Omental fat pad (tissue), 4 donors: ENCODE data around the gene TDRD15. TPM values are rescaled to one million over a fixed set of nuclear protein-coding genes. Genes with fewer than 3 reads are reported as not detected.
"Not testable (repeated sequence)": the region's sequence is repeated elsewhere in the genome, so short reads cannot be mapped to it uniquely, and the experiment has no call there.

Experiments
- ATAC-seq: fragments of 150-250 bp; one replicate; pipeline ENCODE4 v1.9.1; 2016; ENCODE audit warnings: mild to moderate bottlenecking, moderate library complexity; ENCODE audit not compliant: low FRiP score
- DNase-seq: peaks from one replicate; pipeline ENCODE4 v3.0.0-alpha.2; 2019; ENCODE audit warnings: low spot score
- total RNA-seq, 4 donors: library from RNA; depleted of rRNA; stranded (reverse); fragments of >200 nt; gene quantifications; one replicate each; pipeline ENCODE4 v1.1.0, GENCODE V29; 2016
- TF ChIP-seq, protein P1 (sequence below), 3 donors: fragments of 450-650 bp; IDR thresholded peaks; one replicate each; pipeline ENCODE4 v1.5.1; 2016 to 2017; ENCODE audit warnings: antibody characterized with exemption in 3 of 3, mild to moderate bottlenecking in 3 of 3, moderate library complexity in 2 of 3

TDRD15 gene
- total RNA-seq, 4 donors from 2014 or later: 0.84 TPM; not detected in 3

DNA sequence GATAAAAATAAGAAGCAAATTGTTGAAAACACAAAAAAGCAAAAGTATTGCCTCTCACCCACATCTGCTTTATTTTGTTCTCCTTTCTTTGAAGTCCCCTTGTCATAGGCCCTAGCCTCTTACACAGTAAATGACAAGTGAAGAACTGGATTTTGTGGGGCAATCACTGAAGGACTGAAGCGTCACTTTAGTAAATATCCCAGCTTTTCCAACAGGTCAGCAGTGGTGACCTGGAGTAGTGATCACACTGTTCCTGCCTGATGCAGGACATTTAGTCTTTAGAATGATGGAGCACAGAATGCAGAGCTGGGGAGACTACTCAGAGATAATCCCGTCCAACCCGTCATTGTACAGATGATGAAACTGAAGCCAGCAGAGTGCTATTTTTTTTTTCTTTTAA is 28.1 kb upstream of the TDRD15 start:
- TF ChIP-seq, protein P1, sequence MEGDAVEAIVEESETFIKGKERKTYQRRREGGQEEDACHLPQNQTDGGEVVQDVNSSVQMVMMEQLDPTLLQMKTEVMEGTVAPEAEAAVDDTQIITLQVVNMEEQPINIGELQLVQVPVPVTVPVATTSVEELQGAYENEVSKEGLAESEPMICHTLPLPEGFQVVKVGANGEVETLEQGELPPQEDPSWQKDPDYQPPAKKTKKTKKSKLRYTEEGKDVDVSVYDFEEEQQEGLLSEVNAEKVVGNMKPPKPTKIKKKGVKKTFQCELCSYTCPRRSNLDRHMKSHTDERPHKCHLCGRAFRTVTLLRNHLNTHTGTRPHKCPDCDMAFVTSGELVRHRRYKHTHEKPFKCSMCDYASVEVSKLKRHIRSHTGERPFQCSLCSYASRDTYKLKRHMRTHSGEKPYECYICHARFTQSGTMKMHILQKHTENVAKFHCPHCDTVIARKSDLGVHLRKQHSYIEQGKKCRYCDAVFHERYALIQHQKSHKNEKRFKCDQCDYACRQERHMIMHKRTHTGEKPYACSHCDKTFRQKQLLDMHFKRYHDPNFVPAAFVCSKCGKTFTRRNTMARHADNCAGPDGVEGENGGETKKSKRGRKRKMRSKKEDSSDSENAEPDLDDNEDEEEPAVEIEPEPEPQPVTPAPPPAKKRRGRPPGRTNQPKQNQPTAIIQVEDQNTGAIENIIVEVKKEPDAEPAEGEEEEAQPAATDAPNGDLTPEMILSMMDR (IDR thresholded peaks at IDR 0.05): no peak
- DNase-seq (no peak), ATAC-seq (no peak)

DNA sequence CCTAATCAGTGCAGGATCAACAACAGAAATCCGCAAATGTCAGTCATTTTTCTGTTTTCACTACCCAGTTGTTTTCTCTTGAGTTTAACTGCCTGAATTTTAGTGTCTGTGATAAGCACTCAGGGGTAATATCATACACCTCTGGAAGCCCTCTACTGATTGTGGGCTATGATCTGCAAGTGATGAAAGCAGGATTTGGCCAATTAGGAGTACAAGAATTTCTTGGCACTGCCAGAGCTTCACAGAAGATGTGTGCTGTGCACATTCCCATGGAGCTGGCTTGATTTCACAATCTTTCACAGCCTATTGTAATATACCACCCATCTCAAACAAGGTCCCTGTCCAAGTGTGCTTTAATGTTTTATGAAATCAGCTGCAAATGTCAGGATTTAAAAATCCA is 27.3 kb upstream of the TDRD15 start:
- ATAC-seq: no peak
- TF ChIP-seq, protein P1 (IDR thresholded peaks at IDR 0.05): no peak
- no peak for DNase-seq

DNA sequence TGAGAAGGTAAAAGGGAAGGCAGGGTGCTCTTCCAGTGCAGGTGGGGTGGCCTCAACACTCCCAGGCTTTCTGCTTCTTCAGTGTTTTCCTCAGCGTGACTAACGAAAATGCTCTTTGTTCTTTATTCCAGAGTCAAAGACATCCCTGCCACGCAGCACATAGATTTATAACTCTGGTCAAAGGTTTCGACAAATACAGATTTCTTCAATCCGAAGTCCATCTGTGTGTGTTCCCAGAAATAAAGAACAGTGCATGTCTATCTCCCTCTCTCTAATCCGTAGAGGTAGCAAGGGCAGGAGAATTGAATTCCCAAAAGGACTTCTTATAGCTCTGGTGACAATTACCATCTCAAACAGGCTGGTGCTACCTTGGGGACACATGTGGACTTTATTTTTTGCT is 26.4 kb upstream of the TDRD15 start:
- TF ChIP-seq, protein P1 (IDR thresholded peaks at IDR 0.05): no peak
- ATAC-seq (no peak), DNase-seq (no peak)

DNA sequence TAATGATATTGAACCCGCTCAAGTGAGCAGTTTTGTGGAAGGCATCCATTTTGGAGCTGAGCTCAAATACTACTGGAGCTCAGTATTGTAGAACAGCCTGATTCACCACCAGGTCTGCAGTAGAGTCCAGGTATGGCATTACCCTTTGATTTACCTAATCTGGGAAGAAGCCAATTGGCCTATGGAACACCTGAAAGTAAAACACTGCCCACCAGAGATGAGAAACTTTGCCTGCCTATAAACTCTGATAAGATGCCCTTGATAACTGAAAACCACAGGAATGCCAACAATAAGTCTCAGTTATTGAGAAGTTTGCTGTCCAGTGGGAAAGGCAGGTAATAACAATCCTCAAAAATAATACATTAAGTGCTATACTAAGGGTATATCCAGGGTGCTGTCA is 25.5 kb upstream of the TDRD15 start:
- DNase-seq (no peak), ATAC-seq (no peak)
- TF ChIP-seq, protein P1 (IDR thresholded peaks at IDR 0.05): no peak

DNA sequence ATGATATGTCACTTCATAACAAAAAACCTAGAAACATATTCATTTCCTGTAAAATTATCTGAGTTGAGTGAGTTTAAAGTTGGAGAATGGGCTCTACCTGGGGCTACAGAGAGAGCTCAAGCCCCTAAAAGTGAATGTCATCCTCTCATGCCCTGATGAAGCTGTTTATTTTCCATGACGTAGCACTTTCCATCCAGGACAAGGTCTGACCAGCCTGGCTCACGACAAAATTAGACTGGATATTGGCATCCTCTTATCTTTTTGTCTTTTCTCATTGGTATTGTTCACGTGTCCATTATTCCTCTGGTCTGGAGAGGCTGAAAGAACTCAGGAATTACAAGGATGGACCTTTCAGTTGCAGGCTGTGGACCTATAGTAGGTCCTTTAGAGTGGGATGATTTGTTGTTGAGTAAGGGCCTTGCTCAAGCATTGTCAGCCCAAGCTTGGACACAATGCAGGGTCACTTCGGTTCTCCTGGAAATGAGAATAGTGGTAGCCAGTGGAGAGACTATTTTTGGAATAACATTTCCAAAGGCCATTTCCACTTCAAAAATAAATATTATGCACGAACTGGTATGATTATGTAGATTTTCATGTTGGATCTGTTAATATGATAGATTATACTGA is 24.4 kb upstream of the TDRD15 start:
- TF ChIP-seq, protein P1 (IDR thresholded peaks at IDR 0.05): no peak
- ATAC-seq (no peak), DNase-seq (no peak)

DNA sequence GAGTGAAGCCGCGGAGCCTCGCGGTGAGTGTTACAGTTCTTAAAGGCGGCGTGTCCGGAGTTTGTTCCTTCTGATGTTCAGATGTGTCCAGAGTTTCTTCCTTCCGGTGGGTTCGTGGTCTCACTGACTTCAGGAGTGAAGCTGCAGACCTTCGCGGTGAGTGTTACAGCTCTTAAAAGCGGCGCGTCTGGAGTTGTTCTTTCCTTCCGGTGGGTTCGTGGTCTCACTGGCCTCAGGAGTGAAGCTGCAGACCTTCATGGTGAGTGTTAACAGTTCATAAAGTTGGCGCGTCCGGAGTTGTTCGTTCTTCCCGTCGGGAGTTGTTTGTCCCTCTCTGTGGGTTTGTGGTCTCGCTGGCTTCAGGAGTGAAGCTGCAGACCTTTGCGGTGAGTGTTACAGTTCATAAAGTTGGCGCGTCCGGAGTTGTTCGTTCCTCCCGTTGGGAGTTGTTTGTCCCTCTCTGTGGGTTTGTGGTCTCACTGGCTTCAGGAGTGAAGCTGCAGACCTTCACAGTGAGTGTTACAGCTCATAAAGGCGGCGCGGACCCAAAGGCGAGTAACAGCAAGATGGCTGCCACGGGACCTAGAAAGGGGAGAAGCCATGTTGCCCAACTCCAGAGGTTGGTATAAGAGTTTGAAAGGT is 22.1 kb upstream of the TDRD15 start:
- not testable (repeated sequence) for DNase-seq, ATAC-seq

DNA sequence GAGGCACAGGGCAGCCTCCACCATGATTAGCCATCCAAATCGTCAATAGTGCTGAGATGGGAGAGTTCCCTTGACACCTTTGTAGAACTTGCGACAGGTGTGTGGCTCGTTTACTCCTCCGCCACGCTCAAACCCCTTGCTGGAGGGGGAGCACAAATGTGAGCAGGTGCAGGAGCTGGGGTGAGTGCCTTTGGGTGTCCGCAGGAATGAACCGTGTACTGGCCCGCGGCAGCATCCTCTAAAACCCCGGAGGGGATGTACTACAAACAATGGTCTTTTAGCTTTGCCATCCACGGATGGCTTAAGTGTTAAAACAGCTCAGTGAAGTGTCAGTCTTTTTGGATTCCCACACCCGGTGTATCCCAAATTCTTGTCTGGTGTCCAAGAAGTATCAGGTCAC is 21.4 kb upstream of the TDRD15 start:
- ATAC-seq: no peak
- no peak for DNase-seq
- TF ChIP-seq, protein P1 (IDR thresholded peaks at IDR 0.05): no peak
